NCI-H2107 treated with DMSO at 0.1 percent for 48 hours (cell line): ENCODE measurements around the gene GRIN1.

Experiments
- DNase-seq: peaks from one replicate; lab custom pipeline; 2025; ENCODE audit not compliant: unreplicated experiment; lab: John Stamatoyannopoulos, UW

GRIN1 gene

GRCh38 chr9:137173796-137174664 lies 35.1 kb downstream of the GRIN1 start:
- DNase-seq, result no peak

GRCh38 chr9:137174722-137175293 lies 35.9 kb downstream of the GRIN1 start:
- no peak for DNase-seq

- no peak for DNase-seq
Observed at GRCh38 chr9:137175345-137175961, 36.5 kb downstream of the GRIN1 start.

- DNase-seq, result no peak
Observed at GRCh38 chr9:137176302-137177182, 37.6 kb downstream of the GRIN1 start.

GRCh38 chr9:137178201-137178938 lies 39.4 kb downstream of the GRIN1 start:
- no peak for DNase-seq

GRCh38 chr9:137178939-137179630 lies 40.1 kb downstream of the GRIN1 start:
- no peak for DNase-seq

- no peak for DNase-seq
Observed at GRCh38 chr9:137179761-137180160, 40.8 kb downstream of the GRIN1 start.

GRCh38 chr9:137180491-137180890 lies 41.5 kb downstream of the GRIN1 start:
- DNase-seq, result no peak

GRCh38 chr9:137181680-137182079 lies 42.7 kb downstream of the GRIN1 start:
- DNase-seq, result no peak

- DNase-seq, result no peak
Observed at GRCh38 chr9:137182836-137183235, 43.9 kb downstream of the GRIN1 start.

GRCh38 chr9:137183980-137184595 lies 45.1 kb downstream of the GRIN1 start:
- DNase-seq, result no peak

- no peak for DNase-seq
Observed at GRCh38 chr9:137184881-137185660, 46.1 kb downstream of the GRIN1 start.

- no peak for DNase-seq
Observed at GRCh38 chr9:137185921-137186320, 47.0 kb downstream of the GRIN1 start.

- DNase-seq, result no peak
Observed at GRCh38 chr9:137186385-137186784, 47.4 kb downstream of the GRIN1 start.

GRCh38 chr9:137187386-137187785 lies 48.4 kb downstream of the GRIN1 start:
- DNase-seq, result no peak

GRCh38 chr9:137188086-137188489 lies 49.1 kb downstream of the GRIN1 start:
- DNase-seq, result no peak

- peak; percentile 69 for DNase-seq
Observed at GRCh38 chr9:137188490-137189296, 49.7 kb downstream of the GRIN1 start, which contains the start of the genes ANAPC2 and SSNA1. Gene ANAPC2 (minus strand): TSS chr9:137188560. CDS start chr9:137188532, 28 bp downstream. Gene SSNA1 (plus strand): TSS chr9:137188676. CDS start chr9:137188727, 51 bp downstream.
